ENCODE data around the gene ELAPOR2. TPM values are rescaled to one million over a fixed set of nuclear protein-coding genes. Genes with fewer than 3 reads are reported as not detected.

Gene ELAPOR2
- 52.4 TPM for total RNA-seq

GRCh38 chr7:87059525-87060287 is at the start of gene ELAPOR2:
Gene ELAPOR2 (minus strand): TSS chr7:87059654. CDS start chr7:87059513, 141 bp downstream.

Other genes starting within 250 kb of the ELAPOR2 start
- 130 TPM for gene DMTF1, start 92.8 kb upstream of the ELAPOR2 start, total RNA-seq
- gene TMEM243, start 160.1 kb upstream of the ELAPOR2 start, total RNA-seq = 6.5 TPM

Measured in diencephalon (tissue), 1 donor.